ENCODE results near the gene RIMBP3B.
"Not testable (repeated sequence)": the region's sequence is repeated elsewhere in the genome, so short reads cannot be mapped to it uniquely, and the experiment has no call there.

RIMBP3B gene
- 0 to 0.43 (median 0.10) reads per million in 18 experiments for total RNA-seq

DNA sequence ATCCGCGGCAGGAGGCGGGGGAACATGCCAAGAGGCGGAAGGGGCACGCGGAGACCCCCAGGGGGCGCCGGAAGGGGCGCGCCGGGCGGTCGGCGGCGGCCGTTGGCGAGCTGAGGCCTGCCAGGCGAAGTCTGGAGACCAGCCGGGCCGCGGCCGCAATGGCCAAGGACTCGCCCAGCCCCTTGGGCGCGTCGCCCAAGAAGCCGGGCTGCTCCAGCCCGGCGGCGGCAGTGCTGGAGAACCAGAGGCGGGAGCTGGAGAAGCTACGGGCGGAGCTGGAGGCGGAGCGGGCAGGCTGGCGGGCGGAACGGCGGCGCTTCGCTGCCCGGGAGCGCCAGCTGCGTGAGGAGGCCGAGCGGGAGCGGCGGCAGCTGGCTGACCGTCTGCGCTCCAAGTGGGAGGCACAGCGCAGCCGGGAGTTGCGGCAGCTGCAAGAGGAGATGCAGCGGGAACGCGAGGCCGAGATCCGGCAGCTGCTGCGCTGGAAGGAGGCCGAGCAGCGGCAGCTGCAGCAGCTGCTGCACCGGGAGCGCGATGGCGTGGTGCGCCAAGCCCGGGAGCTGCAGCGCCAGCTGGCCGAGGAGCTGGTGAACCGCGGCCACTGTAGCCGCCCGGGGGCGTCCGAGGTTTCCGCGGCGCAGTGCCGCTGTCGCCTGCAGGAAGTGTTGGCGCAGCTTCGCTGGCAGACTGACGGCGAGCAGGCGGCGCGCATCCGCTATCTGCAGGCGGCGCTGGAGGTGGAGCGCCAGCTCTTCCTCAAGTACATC, at the start of gene RIMBP3B:
Gene RIMBP3B (plus strand): TSS at position 51 of the 767 bp plus-strand sequence. CDS start 108 bp downstream, at position 159.
- DNase-seq: not testable (repeated sequence)

GRCh38 chr22:21357527-21357926, 26.0 kb upstream of the RIMBP3B start:
- DNase-seq: not testable (repeated sequence)

GRCh38 chr22:21360525-21360924, 23.0 kb upstream of the RIMBP3B start:
- DNase-seq: not testable (repeated sequence)

- DNase-seq: not testable (repeated sequence)
These were observed 21.1 kb upstream of the RIMBP3B start for GRCh38 chr22:21362473-21362872.

DNA sequence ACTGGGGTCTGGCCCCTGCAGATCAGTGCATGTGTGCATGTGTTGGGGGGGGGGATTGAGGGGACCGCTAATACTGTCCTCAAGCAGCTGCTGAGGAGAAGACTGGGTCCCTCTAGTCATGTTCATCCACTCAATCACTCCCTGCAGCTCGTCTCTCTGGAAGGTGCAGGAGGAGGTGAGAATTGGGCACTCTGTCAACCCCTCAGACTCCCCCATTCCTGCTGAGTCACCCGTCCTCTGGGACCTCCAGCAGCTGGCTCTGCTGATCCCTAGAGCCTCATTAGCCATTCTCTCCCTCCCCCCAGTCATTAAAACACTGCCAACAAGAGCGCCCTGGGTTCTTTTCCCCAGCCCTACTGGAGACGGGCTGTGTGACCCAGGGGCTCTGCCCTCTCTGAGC, 20.5 kb upstream of the RIMBP3B start:
- not testable (repeated sequence) for DNase-seq

- DNase-seq: not testable (repeated sequence)
These were observed 19.7 kb upstream of the RIMBP3B start for GRCh38 chr22:21363803-21364202.

DNA sequence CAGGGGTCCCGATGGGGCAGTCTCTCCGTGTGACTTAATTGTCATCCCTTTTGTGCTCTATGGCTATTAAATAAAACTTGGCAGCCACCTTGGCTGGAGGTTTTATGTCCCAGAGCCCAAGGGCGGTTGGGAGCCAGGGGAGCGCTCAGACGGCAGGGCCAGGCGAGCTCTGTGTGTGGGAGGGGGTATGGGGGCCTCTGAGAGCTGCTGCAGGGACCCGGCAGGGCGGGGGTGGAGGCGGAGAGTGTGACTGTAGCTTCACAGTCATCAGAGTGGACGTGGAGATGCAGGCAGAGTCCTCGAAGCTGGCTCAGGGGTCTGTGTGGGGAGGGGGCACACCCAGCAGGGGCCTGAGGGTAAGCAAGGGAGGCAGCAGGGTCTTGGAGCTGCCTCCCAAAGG, 19.2 kb upstream of the RIMBP3B start:
- not testable (repeated sequence) for DNase-seq

DNA sequence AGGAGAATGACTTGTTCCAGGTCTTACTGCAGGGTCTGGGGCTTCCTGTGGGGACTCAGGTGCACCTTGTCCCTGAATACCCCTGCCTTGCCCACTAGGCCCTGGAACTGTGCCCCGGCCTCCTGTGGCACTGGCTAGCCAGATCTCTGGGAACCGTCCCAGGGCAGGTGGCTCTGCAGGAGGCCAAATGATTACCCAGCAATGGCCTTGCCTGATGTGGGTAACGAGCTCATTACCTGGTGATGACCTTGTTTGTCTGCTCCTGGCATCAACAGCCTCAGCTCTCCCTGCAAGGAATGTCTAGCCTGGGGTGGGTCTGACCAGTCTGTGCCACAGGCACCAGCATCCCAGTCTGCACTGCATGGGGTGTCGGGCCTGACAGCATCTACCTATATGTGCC, 18.2 kb upstream of the RIMBP3B start:
- not testable (repeated sequence) for DNase-seq

- DNase-seq: not testable (repeated sequence)
These were observed 14.8 kb upstream of the RIMBP3B start for GRCh38 chr22:21368603-21369310.

GRCh38 chr22:21375880-21376279, 7.7 kb upstream of the RIMBP3B start:
- not testable (repeated sequence) for DNase-seq

DNA sequence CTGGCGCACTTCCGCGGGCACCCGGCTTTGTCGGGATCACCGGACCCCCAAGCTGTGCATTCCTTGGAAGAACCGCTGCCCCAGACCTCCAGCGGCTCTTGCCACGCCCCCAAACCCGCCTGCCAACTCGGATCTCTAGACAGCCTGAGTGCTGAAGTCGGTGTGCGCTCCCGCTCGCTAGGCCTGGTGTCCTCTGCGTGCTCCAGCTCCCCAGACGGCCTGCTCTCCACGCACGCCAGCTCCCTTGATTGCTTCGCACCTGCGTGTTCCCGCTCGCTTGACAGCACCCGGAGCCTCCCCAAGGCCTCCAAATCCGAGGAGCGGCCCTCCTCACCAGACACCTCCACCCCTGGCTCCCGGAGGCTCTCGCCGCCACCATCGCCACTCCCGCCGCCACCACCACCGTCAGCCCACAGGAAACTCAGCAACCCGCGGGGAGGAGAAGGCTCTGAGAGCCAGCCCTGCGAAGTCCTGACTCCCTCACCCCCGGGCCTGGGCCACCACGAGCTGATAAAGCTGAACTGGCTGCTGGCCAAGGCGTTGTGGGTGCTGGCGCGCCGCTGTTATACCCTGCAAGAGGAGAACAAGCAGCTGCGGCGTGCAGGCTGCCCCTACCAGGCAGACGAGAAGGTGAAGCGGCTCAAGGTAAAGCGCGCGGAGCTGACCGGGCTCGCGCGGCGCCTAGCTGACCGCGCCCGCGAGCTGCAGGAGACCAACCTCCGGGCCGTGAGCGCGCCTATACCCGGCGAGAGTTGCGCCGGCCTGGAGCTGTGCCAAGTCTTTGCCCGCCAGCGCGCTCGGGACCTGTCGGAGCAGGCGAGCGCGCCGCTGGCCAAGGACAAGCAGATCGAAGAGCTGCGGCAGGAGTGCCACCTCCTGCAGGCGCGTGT, 1.2 kb downstream of the RIMBP3B start:
- not testable (repeated sequence) for DNase-seq

GRCh38 chr22:21389480-21389879, 5.9 kb downstream of the RIMBP3B start:
- not testable (repeated sequence) for DNase-seq

DNA sequence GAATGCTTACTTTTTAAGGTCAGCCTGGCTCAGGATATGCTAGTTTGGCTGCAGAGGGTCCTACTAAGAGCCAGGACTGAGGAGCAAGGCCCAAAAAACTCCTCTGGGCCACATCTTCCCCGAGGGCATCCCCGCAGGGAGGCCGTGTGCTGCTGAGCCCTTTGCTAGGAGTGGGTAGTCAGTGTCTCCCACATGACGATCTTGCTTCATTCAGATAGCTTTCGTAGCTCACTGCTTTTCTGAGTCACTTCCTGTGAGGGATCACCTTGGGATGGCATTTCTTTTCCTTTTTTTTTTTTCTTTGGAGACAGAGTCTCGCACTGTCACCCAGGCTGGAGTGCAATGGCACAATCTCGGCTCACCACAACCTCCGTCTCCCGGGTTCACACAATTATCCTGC, 6.5 kb downstream of the RIMBP3B start:
- not testable (repeated sequence) for DNase-seq

- not testable (repeated sequence) for DNase-seq
These were observed 11.1 kb downstream of the RIMBP3B start for GRCh38 chr22:21394613-21395012.

DNA sequence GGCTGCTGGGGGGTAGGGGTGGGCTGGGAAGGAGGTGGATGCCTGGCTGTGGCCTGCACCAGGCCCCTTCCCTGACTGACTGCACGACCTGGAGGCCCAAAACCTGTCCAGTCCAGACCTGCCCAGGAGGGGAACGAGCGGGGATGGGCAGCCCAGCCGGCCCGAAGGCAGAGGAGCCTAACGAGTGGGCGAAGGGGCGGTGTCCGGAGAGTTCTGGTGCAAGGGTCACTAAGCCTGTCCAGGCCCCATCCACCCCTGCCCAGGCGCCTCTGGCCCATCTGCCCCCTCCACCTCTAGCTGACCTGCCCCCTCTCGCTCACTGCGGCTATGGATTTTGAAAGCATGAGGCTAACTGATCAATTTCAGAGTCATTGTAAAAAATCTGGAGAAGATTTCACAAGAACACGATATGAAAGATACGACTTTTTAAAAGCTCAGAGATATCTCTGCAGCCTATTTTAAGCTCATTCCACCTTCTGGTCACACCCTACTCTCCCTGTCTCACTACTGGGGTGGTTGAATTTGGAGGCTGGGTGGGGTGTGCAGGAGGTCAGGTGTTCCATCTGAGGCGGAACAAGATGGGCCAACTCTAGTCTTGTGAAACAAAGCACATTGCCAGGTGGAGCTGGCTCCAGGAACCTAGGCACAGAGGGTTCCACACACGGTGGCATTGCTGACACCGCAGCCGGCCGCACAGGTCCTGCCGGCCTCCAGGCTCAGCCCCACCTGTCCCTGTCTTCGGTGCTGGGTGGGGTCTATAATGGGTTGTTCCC, 17.8 kb downstream of the RIMBP3B start:
- not testable (repeated sequence) for DNase-seq

DNA sequence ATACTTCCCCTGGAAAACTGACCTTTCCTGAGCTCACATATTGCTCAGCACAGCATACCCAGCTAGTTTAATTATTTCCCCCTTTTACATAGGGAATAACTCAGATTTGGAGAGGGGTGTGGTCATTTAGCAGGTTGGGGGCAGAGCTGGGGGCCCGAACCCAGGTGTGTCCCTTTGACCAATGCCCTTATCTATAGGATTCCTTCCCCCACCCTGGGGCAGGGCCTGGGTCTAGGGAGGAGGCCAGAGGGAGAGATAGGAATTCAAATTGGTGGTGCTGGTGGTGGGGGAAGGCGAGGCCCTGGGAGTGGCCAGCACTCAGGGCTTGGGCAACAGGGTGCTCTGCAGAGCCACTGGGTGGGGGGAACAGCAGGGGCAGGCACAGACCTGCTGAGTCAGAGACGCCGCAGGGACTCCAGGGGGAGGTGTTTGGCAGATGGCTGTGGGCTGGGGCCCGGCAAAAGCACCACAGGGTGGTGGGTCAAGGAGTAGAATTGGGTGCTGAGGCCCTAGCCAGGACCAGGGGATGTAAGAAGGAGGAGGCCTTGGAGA, 19.3 kb downstream of the RIMBP3B start:
- not testable (repeated sequence) for DNase-seq

DNA sequence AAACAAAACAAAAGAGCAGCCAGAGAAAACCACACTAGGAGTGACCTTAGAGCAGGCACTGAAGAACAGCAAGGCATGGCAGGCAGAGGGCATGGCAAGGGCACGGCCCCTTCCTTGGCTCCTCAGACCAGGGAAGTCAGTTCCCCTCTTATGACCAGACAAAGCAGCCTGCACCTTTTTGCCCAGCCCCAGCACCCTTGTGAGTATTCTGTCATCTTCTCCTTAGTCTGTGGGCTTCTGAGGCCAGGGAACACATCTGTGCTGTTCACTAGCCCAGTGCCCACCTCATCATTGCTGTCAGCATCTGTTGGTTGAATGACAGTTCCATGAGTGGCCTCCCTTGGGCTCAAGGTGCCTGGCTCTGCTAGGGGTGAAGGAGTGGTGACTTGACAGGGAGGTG, 23.6 kb downstream of the RIMBP3B start:
- not testable (repeated sequence) for DNase-seq

GRCh38 chr22:21407792-21408191, 24.2 kb downstream of the RIMBP3B start:
- not testable (repeated sequence) for DNase-seq

DNA sequence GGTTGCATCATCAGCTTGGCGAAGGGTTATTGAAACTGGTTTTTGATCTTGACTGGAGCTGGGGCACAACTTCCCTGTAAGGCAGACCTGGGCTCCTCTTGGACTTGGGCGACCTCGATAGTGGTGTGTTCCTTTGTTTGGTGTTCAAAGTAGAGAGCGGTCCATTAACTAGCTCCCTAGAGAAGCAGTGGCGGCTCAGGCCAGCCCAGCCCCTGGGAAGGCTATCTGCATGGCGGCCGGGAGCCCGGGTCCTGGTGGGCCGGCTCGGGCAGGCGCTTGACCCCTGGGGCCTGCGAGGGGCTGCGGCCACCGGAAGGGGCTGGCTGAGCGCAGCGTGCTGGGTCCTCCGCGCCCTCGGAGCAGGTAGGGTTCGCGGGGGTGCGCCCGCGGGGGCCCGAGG, 32.8 kb downstream of the RIMBP3B start:
- not testable (repeated sequence) for DNase-seq

- DNase-seq: not testable (repeated sequence)
These were observed 33.7 kb downstream of the RIMBP3B start, which contains the start of gene HIC2 for GRCh38 chr22:21417227-21417746. Gene HIC2 (plus strand): TSS chr22:21417371. CDS start chr22:21442832, 25,461 bp downstream.

GRCh38 chr22:21417853-21418252, 34.3 kb downstream of the RIMBP3B start:
- not testable (repeated sequence) for DNase-seq

Measured in inflammatory macrophage (primary cell).